ENCODE data around the gene MGAT5B.

DNA sequence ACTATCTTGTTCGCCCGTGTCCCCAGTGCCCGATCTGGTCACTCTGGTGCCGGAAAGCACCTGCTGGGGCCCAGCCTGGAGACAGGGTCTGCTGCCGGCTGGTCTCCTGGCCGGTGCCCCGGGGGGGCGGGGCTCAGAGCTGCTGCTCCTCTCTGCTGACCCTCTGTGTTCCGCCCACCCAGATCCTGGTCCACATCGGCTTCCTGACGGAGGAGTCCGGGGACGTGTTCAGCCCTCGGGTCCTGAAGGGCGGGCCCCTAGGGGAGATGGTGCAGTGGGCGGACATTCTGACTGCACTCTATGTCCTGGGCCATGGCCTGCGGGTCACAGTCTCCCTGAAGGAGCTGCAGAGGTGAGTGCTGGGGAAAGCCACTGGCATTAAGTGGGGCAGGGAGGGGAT, 37.6 kb downstream of the MGAT5B start:
- TF ChIP-seq EZH2 (IDR thresholded peaks at IDR 0.05; ENCODE audit: low read depth, unreplicated experiment): no peak
- no peak for TF ChIP-seq POLR2AphosphoS5 (IDR thresholded peaks at IDR 0.05; ENCODE audit: low read depth)
- no peak for TF ChIP-seq EZH2phosphoT487 (IDR thresholded peaks at IDR 0.05; ENCODE audit: unreplicated experiment)
- TF ChIP-seq, protein P1, sequence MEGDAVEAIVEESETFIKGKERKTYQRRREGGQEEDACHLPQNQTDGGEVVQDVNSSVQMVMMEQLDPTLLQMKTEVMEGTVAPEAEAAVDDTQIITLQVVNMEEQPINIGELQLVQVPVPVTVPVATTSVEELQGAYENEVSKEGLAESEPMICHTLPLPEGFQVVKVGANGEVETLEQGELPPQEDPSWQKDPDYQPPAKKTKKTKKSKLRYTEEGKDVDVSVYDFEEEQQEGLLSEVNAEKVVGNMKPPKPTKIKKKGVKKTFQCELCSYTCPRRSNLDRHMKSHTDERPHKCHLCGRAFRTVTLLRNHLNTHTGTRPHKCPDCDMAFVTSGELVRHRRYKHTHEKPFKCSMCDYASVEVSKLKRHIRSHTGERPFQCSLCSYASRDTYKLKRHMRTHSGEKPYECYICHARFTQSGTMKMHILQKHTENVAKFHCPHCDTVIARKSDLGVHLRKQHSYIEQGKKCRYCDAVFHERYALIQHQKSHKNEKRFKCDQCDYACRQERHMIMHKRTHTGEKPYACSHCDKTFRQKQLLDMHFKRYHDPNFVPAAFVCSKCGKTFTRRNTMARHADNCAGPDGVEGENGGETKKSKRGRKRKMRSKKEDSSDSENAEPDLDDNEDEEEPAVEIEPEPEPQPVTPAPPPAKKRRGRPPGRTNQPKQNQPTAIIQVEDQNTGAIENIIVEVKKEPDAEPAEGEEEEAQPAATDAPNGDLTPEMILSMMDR (conservative IDR thresholded peaks at IDR 0.05; ENCODE audit: low read depth in 2 of 2): no peak
- TF ChIP-seq, protein P2, sequence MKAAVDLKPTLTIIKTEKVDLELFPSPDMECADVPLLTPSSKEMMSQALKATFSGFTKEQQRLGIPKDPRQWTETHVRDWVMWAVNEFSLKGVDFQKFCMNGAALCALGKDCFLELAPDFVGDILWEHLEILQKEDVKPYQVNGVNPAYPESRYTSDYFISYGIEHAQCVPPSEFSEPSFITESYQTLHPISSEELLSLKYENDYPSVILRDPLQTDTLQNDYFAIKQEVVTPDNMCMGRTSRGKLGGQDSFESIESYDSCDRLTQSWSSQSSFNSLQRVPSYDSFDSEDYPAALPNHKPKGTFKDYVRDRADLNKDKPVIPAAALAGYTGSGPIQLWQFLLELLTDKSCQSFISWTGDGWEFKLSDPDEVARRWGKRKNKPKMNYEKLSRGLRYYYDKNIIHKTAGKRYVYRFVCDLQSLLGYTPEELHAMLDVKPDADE (IDR thresholded peaks at IDR 0.05): no peak
- TF ChIP-seq, protein P3, sequence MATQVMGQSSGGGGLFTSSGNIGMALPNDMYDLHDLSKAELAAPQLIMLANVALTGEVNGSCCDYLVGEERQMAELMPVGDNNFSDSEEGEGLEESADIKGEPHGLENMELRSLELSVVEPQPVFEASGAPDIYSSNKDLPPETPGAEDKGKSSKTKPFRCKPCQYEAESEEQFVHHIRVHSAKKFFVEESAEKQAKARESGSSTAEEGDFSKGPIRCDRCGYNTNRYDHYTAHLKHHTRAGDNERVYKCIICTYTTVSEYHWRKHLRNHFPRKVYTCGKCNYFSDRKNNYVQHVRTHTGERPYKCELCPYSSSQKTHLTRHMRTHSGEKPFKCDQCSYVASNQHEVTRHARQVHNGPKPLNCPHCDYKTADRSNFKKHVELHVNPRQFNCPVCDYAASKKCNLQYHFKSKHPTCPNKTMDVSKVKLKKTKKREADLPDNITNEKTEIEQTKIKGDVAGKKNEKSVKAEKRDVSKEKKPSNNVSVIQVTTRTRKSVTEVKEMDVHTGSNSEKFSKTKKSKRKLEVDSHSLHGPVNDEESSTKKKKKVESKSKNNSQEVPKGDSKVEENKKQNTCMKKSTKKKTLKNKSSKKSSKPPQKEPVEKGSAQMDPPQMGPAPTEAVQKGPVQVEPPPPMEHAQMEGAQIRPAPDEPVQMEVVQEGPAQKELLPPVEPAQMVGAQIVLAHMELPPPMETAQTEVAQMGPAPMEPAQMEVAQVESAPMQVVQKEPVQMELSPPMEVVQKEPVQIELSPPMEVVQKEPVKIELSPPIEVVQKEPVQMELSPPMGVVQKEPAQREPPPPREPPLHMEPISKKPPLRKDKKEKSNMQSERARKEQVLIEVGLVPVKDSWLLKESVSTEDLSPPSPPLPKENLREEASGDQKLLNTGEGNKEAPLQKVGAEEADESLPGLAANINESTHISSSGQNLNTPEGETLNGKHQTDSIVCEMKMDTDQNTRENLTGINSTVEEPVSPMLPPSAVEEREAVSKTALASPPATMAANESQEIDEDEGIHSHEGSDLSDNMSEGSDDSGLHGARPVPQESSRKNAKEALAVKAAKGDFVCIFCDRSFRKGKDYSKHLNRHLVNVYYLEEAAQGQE (IDR thresholded peaks at IDR 0.05; ENCODE audit: unreplicated experiment): no peak
- TF ChIP-seq CREB1 (CRISPR knock-in tag; IDR thresholded peaks at IDR 0.05; ENCODE audit: low read depth): no peak
- no peak for TF ChIP-seq JUNB (IDR thresholded peaks at IDR 0.05; ENCODE audit: unreplicated experiment)
- TF ChIP-seq ZNF114 (CRISPR knock-in tag; IDR thresholded peaks at IDR 0.05): no peak
